Activated CD4-positive, alpha-beta T cell treated with anti-CD3 and anti-CD28 coated beads for 24 hours (primary cell): ENCODE data around the gene CRYBG3.

Experiments used
- DNase-seq, 2 donors: peaks; one replicate each; pipeline ENCODE4 v3.0.0-alpha.2; 2020; ENCODE audit warnings: low read depth in 2 of 2

The CRYBG3 gene

GRCh38 chr3:97838393-97838792 lies 16.6 kb downstream of the CRYBG3 start:
- no peak for DNase-seq

- no peak for DNase-seq
These were observed 18.1 kb downstream of the CRYBG3 start for GRCh38 chr3:97839944-97840343.

- no peak for DNase-seq
These were observed 19.5 kb downstream of the CRYBG3 start for GRCh38 chr3:97841304-97841703.

- no peak for DNase-seq
These were observed 20.1 kb downstream of the CRYBG3 start for GRCh38 chr3:97841956-97842355.

- DNase-seq: no peak
These were observed 27.0 kb downstream of the CRYBG3 start for GRCh38 chr3:97848779-97849178.

- DNase-seq: no peak
These were observed 35.6 kb downstream of the CRYBG3 start for GRCh38 chr3:97857401-97857800.

GRCh38 chr3:97860364-97860763 lies 38.6 kb downstream of the CRYBG3 start:
- no peak for DNase-seq

- no peak for DNase-seq
These were observed 40.8 kb downstream of the CRYBG3 start for GRCh38 chr3:97862582-97862981.

- DNase-seq: no peak
These were observed 41.2 kb downstream of the CRYBG3 start for GRCh38 chr3:97863031-97863430.

- DNase-seq: no peak
These were observed 42.0 kb downstream of the CRYBG3 start for GRCh38 chr3:97863775-97864174.

GRCh38 chr3:97871186-97871585 lies 49.4 kb downstream of the CRYBG3 start:
- DNase-seq: no peak

GRCh38 chr3:97871801-97872524 lies 50.2 kb downstream of the CRYBG3 start:
- DNase-seq: peak; percentile 1 to 22

GRCh38 chr3:97872525-97873042 lies 50.8 kb downstream of the CRYBG3 start:
- no peak for DNase-seq

GRCh38 chr3:97880267-97880666 lies 58.5 kb downstream of the CRYBG3 start:
- no peak for DNase-seq

- no peak for DNase-seq
These were observed 61.3 kb downstream of the CRYBG3 start for GRCh38 chr3:97882975-97883598.

GRCh38 chr3:97883736-97884135 lies 61.9 kb downstream of the CRYBG3 start:
- DNase-seq: no peak

GRCh38 chr3:97884586-97885123 lies 62.8 kb downstream of the CRYBG3 start:
- DNase-seq: no peak

- no peak for DNase-seq
These were observed 64.4 kb downstream of the CRYBG3 start for GRCh38 chr3:97885931-97886824.

GRCh38 chr3:97889814-97890213 lies 68.0 kb downstream of the CRYBG3 start:
- DNase-seq: no peak

- no peak for DNase-seq
These were observed 71.0 kb downstream of the CRYBG3 start for GRCh38 chr3:97892852-97893251.

GRCh38 chr3:97895216-97895615 lies 73.4 kb downstream of the CRYBG3 start:
- no peak for DNase-seq

- no peak for DNase-seq
These were observed 74.3 kb downstream of the CRYBG3 start for GRCh38 chr3:97896129-97896528.
